Gastrocnemius medialis (tissue), 4 donors: ENCODE data around the gene ERCC2. TPM values are rescaled to one million over a fixed set of nuclear protein-coding genes. Genes with fewer than 3 reads are reported as not detected.
"Not testable (repeated sequence)": the region's sequence is repeated elsewhere in the genome, so short reads cannot be mapped to it uniquely, and the experiment has no call there.

ENCODE experiments used
- ATAC-seq, 2 donors: fragments of 150-250 bp; one replicate each; pipeline ENCODE4 v1.9.1; 2016
- DNase-seq, 2 donors: peaks; one replicate each; pipeline ENCODE4 v3.0.0-alpha.2; 2019
- H3K27ac ChIP-seq, 4 donors: fragments of 200-600 bp; sonication (generic); 1 replicate in 1 of 4; 2 replicates in 3 of 4; pipeline ENCODE4 v1.5.1; 2016 to 2018; ENCODE audit warnings: mild to moderate bottlenecking in 2 of 4, moderate library complexity in 1 of 4
- H3K27me3 ChIP-seq, 3 donors: fragments of 200-600 bp; sonication (generic) in 2 of 3; 1 replicate in 1 of 3; 2 replicates in 2 of 3; pipeline versions ENCODE4 v1.5.1 to v1.6.0; 2016 to 2019; ENCODE audit warnings: mild to moderate bottlenecking in 1 of 3, moderate library complexity in 1 of 3
- H3K36me3 ChIP-seq, 2 donors: fragments of 200-600 bp; sonication (generic) in 1 of 2; one replicate each; pipeline ENCODE4 v1.5.1; 2017 to 2018
- H3K4me1 ChIP-seq, 2 donors: fragments of 200-600 bp; sonication (generic) in 1 of 2; one replicate each; pipeline ENCODE4 v1.5.1; 2016 to 2017; ENCODE audit warnings: mild to moderate bottlenecking in 2 of 2
- H3K4me3 ChIP-seq, 4 donors: fragments of 200-600 bp; sonication (generic) in 3 of 4; 1 replicate in 1 of 4; 2 replicates in 3 of 4; pipeline ENCODE4 v1.5.1; 2016 to 2019; ENCODE audit warnings: mild to moderate bottlenecking in 2 of 4
- H3K9me3 ChIP-seq, 3 donors: fragments of 200-600 bp; sonication (generic) in 2 of 3; 1 replicate in 1 of 3; 2 replicates in 2 of 3; pipeline ENCODE4 v1.5.1; 2016 to 2019
- POLR2A ChIP-seq, 2 donors: fragments of 450-650 bp; IDR thresholded peaks; one replicate each; pipeline ENCODE4 v1.6.1; 2017; ENCODE audit warnings: antibody characterized with exemption in 2 of 2, mild to moderate bottlenecking in 2 of 2, moderate library complexity in 2 of 2
- in situ Hi-C, 4 donors: fragments of 200-750 bp; cut with MboI; loops; one replicate each; pipeline versions ENCODE4 v1.15.0 to v1.8.0; 2017; ENCODE audit warnings: low sequenced_read_pairs in 4 of 4
- intact Hi-C: fragments of 100-400 bp; cut with DNase I; formaldehyde crosslinking; loops from one replicate; pipeline ENCODE4 v1.15.1; 2023; ENCODE audit warnings: low total_unique reads
- total RNA-seq, 4 donors: library from RNA; depleted of rRNA; stranded (reverse); fragments of >200 nt; gene quantifications; one replicate each; pipeline versions ENCODE4 v1.1.0 to v1.2.3, GENCODE V29; 2016
- TF ChIP-seq, protein P1 (sequence below), 5 experiments: fragments of 450-650 bp in 3 of 5; fragments of 200-600 bp in 2 of 5; sonication (generic) in 2 of 5; IDR thresholded peaks in 4 of 5; conservative IDR thresholded peaks in 1 of 5; 1 replicate in 4 of 5; 2 replicates in 1 of 5; pipeline ENCODE4 v1.5.1; 2016 to 2019; ENCODE audit warnings: antibody characterized with exemption in 5 of 5, mild to moderate bottlenecking in 3 of 5, moderate library complexity in 3 of 5

Gene ERCC2
- total RNA-seq, 4 donors from 2014 or later = 4.8 to 8.9 (median 7.2) TPM

DNA sequence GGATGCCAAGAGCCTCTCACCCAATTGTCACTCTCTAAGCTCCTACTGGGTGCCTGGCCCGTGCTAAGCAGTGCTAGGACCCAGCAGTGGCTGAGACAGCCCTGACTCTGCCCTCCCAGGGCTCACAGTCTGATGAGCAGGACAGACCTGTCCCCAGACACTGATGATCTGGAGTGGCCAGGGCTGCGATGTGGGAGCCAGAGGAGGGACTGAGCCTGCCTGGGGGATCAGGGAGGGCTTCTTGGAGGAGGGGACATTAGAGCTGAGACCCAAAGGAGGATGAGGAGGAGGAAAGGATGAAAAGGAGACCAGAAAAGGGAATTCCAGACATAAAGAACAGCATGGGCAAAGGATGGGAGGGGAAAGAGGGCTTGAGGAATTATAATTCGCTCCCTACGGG, 46.8 kb upstream of the ERCC2 start:
- no peaks in the 10 kb centered on the region for H3K4me1 ChIP-seq
- no peak overlapping the region for H3K27ac ChIP-seq
- H3K27me3 ChIP-seq = no peaks in the 10 kb centered on the region
- peaks cover 0 to 68% of the 10 kb centered on the region in 2 donors for H3K36me3 ChIP-seq
- no peak overlapping the region for H3K4me3 ChIP-seq
- H3K9me3 ChIP-seq = no peaks in the 10 kb centered on the region
- in situ Hi-C loops (no loop called here), intact Hi-C loops (no loop called here)
- TF ChIP-seq POLR2A (IDR thresholded peaks at IDR 0.05) = no peak
- TF ChIP-seq, protein P1, sequence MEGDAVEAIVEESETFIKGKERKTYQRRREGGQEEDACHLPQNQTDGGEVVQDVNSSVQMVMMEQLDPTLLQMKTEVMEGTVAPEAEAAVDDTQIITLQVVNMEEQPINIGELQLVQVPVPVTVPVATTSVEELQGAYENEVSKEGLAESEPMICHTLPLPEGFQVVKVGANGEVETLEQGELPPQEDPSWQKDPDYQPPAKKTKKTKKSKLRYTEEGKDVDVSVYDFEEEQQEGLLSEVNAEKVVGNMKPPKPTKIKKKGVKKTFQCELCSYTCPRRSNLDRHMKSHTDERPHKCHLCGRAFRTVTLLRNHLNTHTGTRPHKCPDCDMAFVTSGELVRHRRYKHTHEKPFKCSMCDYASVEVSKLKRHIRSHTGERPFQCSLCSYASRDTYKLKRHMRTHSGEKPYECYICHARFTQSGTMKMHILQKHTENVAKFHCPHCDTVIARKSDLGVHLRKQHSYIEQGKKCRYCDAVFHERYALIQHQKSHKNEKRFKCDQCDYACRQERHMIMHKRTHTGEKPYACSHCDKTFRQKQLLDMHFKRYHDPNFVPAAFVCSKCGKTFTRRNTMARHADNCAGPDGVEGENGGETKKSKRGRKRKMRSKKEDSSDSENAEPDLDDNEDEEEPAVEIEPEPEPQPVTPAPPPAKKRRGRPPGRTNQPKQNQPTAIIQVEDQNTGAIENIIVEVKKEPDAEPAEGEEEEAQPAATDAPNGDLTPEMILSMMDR (IDR thresholded peaks at IDR 0.05 in 4 of 5, conservative IDR thresholded peaks at IDR 0.05 in 1 of 5) = no peak
- DNase-seq = no peak
- no peak for ATAC-seq

DNA sequence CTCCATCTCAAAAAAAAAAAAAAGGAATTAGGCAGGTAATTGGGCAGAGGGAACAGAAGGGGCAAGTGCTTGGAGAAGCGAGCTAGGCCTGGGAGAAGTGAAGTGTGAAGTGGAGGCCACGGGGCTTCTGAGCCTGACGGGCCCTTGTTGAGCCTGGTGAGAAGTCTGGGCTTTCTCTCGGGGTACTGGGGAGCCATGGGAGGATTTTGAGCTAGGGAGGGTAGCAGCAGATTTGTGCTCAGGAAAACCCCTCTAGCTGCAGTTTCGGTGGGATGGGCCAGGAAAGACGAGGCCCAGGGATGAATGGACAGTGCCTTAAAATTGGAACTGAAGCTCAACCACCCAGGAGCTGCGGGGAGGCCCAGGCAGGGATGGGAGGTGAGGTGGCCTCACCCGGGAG, 44.1 kb upstream of the ERCC2 start:
- in situ Hi-C loops = no loop called here
- TF ChIP-seq, protein P1 (IDR thresholded peaks at IDR 0.05 in 4 of 5, conservative IDR thresholded peaks at IDR 0.05 in 1 of 5) = no peak
- no peak for TF ChIP-seq POLR2A (IDR thresholded peaks at IDR 0.05)
- intact Hi-C loops = no loop called here
- no peak for DNase-seq
- Histone ChIP-seq H3K27ac (no peak overlapping the region), H3K9me3 (no peaks in the 10 kb centered on the region), H3K4me3 (no peak overlapping the region), H3K27me3 (no peaks in the 10 kb centered on the region), H3K36me3 (peaks cover 0 to 73% of the 10 kb centered on the region in 2 donors), H3K4me1 (no peaks in the 10 kb centered on the region)
- ATAC-seq = no peak

DNA sequence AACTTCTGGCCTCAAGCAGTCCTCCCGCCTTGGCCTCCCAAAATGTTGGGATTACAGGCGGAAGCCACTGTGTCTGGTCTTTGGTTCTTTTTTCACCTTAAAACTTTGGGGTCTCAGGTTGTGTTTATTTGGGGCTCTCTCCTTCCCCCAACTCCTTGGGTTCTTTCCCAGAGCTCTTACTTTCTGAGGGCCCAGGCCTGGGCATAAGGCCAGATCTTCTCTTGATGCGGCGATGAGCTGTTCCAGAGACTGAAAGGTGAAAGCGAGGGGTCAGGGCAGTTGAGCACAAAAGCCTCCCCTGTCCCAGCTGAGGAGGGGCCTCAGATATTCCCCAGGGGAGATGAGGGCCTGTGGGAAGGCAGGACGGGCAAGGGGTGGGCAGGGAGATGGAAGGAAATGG, 43.1 kb upstream of the ERCC2 start:
- TF ChIP-seq, protein P1 (IDR thresholded peaks at IDR 0.05 in 4 of 5, conservative IDR thresholded peaks at IDR 0.05 in 1 of 5) = no peak
- TF ChIP-seq POLR2A (IDR thresholded peaks at IDR 0.05) = no peak
- no peaks in the 10 kb centered on the region for H3K4me1 ChIP-seq
- no peaks in the 10 kb centered on the region for H3K9me3 ChIP-seq
- H3K4me3 ChIP-seq = no peak overlapping the region
- peaks cover 0 to 68% of the 10 kb centered on the region in 2 donors for H3K36me3 ChIP-seq
- no peaks in the 10 kb centered on the region for H3K27me3 ChIP-seq
- H3K27ac ChIP-seq = no peak overlapping the region
- ATAC-seq (no peak), DNase-seq (no peak)
- intact Hi-C loops = no loop called here
- in situ Hi-C loops = no loop called here

DNA sequence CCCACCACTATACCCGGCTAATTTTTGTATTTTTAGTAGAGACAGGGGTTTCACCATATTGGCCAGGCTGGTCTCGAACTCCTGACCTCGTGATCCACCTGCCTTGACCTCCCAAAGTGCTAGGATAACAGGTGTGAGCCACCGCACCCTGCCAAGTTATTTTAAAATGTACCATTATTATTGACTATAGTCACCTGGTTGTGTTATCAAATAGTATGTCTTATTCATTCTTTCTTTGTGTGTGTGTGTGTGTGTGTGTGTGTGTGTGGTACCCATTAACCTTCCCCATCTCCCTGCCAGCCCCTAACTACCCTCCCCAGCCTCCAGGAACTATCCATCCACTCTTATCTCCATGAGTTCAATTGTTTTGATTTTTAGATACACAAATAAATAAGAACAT, 40.0 kb upstream of the ERCC2 start:
- H3K4me1 ChIP-seq = peaks cover 13 to 15% of the 10 kb centered on the region in 2 donors
- intact Hi-C loops, H3K27ac ChIP-seq, H3K9me3 ChIP-seq, in situ Hi-C loops, H3K27me3 ChIP-seq, DNase-seq, ATAC-seq, H3K4me3 ChIP-seq: not testable (repeated sequence)
- H3K36me3 ChIP-seq = peaks cover 0 to 38% of the 10 kb centered on the region in 2 donors

DNA sequence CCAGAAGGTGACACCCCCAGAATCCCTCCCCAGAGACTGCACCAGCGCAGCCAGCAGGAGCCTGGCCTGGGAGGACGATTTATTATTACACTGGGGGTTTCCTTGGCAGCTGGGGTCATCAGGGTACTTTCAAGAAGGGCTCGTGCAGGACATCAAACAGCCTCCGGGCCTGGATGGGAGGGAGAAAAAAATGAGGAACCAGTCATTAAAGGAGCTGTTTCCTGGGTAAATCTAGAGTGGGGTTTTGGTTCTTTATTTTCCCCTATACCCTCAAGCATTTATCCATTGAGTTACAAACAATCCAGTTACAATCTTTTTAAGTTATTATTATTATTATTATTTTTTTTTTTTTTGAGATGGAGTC, 39.2 kb upstream of the ERCC2 start:
- H3K4me3 ChIP-seq = no peak overlapping the region
- no peak overlapping the region for H3K27ac ChIP-seq
- ATAC-seq (no peak), DNase-seq (no peak)
- peaks cover 19 to 22% of the 10 kb centered on the region in 2 donors for H3K4me1 ChIP-seq
- H3K36me3 ChIP-seq = peaks cover 0 to 33% of the 10 kb centered on the region in 2 donors
- H3K9me3 ChIP-seq = no peaks in the 10 kb centered on the region
- TF ChIP-seq, protein P1 (IDR thresholded peaks at IDR 0.05 in 4 of 5, conservative IDR thresholded peaks at IDR 0.05 in 1 of 5) = no peak
- TF ChIP-seq POLR2A (IDR thresholded peaks at IDR 0.05) = no peak
- in situ Hi-C loops (no loop called here), intact Hi-C loops (loop anchor here (5.0 kb wide), 1 partner anchor 82 kb away; no protein-coding TSS in a partner anchor)
- peaks cover 3 to 4% (median 4%) of the 10 kb centered on the region in 3 donors for H3K27me3 ChIP-seq
